Ascending aorta (tissue), 2 donors: ENCODE results near the gene ERP44. TPM values are rescaled to one million over a fixed set of nuclear protein-coding genes. Genes with fewer than 3 reads are reported as not detected.

Experiments used
- DNase-seq, 2 donors: peaks; one replicate each; pipeline ENCODE4 v3.0.0-alpha.2; 2019; ENCODE audit warnings: low spot score in 2 of 2
- H3K27ac ChIP-seq, 2 donors: fragments of 200-600 bp; sonication (generic); one replicate each; pipeline ENCODE4 v1.5.1; 2016 to 2017; ENCODE audit warnings: mild to moderate bottlenecking in 1 of 2
- H3K27me3 ChIP-seq: fragments of 200-600 bp; sonication (generic); one replicate; pipeline ENCODE4 v1.5.1; 2017
- H3K36me3 ChIP-seq, 2 donors: fragments of 200-600 bp; sonication (generic); one replicate each; pipeline ENCODE4 v1.5.1; 2016
- H3K4me1 ChIP-seq, 2 donors: fragments of 200-600 bp; sonication (generic); one replicate each; pipeline ENCODE4 v1.5.1; 2016 to 2017; ENCODE audit warnings: mild to moderate bottlenecking in 1 of 2
- H3K4me3 ChIP-seq, 2 donors: fragments of 200-600 bp; sonication (generic); one replicate each; pipeline ENCODE4 v1.5.1; 2016 to 2017; ENCODE audit warnings: mild to moderate bottlenecking in 1 of 2
- H3K9me3 ChIP-seq, 2 donors: fragments of 200-600 bp; sonication (generic); one replicate each; pipeline ENCODE4 v1.5.1; 2016
- intact Hi-C: fragments of 100-400 bp; cut with DNase I; formaldehyde crosslinking; loops from one replicate; pipeline ENCODE4 v1.15.1; 2023
- total RNA-seq: library from RNA; depleted of rRNA; stranded (reverse); fragments of >200 nt; gene quantifications from one replicate; pipeline ENCODE4 v1.1.0, GENCODE V29; 2016
- TF ChIP-seq, protein P1 (sequence below), 3 experiments: fragments of 200-600 bp in 2 of 3; fragments of 450-650 bp in 1 of 3; sonication (generic) in 2 of 3; IDR thresholded peaks; one replicate each; pipeline ENCODE4 v1.5.1; 2016 to 2019; ENCODE audit warnings: antibody characterized with exemption in 3 of 3, mild to moderate bottlenecking in 1 of 3, moderate library complexity in 1 of 3

The ERP44 gene
- total RNA-seq, 1 donor from 2014 or later = 10.7 TPM

DNA sequence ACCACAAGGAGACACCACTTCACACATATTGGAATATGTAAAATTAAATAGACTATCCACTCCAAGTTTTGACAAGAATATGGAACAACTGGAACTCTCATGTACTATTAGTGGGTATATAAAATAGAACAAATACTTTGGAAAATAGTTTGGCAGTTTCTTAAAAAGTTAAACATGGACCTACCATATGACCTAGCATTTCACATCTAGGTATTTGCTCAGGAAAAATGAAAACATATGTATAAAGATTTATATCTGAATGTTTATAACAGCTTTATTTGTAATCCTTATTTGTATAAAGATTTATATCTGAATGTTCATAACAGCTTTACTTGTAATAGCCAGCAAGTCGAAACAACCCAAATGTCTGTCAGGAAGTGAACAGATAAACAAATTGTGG, 49.2 kb downstream of the ERP44 start:
- Histone ChIP-seq H3K4me1 (no peaks in the 10 kb centered on the region), H3K36me3 (peaks cover 6 to 9% of the 10 kb centered on the region in 2 donors), H3K4me3 (no peak overlapping the region), H3K27ac (no peak overlapping the region), H3K27me3 (no peaks in the 10 kb centered on the region), H3K9me3 (peaks cover 0 to 10% of the 10 kb centered on the region in 2 donors)
- TF ChIP-seq, protein P1, sequence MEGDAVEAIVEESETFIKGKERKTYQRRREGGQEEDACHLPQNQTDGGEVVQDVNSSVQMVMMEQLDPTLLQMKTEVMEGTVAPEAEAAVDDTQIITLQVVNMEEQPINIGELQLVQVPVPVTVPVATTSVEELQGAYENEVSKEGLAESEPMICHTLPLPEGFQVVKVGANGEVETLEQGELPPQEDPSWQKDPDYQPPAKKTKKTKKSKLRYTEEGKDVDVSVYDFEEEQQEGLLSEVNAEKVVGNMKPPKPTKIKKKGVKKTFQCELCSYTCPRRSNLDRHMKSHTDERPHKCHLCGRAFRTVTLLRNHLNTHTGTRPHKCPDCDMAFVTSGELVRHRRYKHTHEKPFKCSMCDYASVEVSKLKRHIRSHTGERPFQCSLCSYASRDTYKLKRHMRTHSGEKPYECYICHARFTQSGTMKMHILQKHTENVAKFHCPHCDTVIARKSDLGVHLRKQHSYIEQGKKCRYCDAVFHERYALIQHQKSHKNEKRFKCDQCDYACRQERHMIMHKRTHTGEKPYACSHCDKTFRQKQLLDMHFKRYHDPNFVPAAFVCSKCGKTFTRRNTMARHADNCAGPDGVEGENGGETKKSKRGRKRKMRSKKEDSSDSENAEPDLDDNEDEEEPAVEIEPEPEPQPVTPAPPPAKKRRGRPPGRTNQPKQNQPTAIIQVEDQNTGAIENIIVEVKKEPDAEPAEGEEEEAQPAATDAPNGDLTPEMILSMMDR (IDR thresholded peaks at IDR 0.05) = no peak
- no peak for DNase-seq
- intact Hi-C loops = no loop called here

DNA sequence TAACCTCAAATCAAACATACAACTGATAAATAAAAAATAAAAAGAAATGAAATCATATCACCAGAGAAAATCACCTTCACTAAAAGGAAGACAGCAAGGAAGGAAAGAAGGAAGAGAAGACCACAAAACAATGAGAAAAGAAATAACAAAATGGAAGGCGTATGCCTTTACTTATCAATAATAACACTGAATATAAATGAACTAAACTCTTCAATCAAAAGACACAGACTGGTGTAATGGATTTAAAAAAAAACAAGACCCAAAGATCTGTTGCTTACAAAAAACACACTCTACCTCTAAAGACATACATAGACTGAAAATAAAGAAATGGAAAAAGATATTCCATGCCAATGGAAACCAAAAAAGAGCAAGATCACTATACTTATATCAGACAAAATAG, 60.3 kb downstream of the ERP44 start:
- intact Hi-C loops = no loop called here
- H3K4me3 ChIP-seq = no peak overlapping the region
- DNase-seq = no peak
- H3K27ac ChIP-seq = no peak overlapping the region
- H3K4me1 ChIP-seq = no peaks in the 10 kb centered on the region
- no peaks in the 10 kb centered on the region for H3K36me3 ChIP-seq
- TF ChIP-seq, protein P1 (IDR thresholded peaks at IDR 0.05) = no peak
- no peaks in the 10 kb centered on the region for H3K9me3 ChIP-seq
- no peaks in the 10 kb centered on the region for H3K27me3 ChIP-seq

DNA sequence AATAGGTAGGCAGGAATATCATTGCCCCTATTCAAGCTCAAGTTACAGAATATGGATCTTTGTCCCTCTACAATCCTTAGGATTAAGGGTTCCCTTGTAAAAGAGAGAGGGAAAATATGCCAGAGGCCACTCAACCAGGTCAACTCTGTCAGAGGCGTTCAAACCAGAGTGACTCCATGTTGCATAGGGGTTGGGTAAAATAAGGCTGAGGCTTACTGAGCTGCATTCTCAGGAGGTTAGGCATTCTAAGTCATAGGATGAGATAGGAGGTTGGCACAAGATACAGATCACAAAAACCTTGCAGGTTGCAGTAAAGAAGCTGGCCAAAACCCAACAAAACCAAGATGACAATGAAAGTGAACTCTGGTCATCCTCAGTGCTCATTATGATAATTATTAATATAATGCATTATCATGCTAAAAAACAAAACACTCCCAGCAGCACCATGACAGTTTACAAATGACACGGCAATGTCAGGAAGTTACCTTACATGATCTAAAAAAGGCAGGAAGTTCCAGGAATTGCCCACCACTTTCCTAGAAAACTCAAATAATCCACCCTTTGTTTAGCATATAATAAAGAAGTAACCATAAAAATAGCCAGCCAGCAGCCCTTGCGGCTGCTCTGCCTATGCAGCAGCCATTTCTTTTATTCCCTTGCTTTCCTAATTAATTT, 64.8 kb downstream of the ERP44 start:
- no peak for DNase-seq
- Histone ChIP-seq H3K36me3 (no peaks in the 10 kb centered on the region), H3K9me3 (no peaks in the 10 kb centered on the region), H3K4me3 (no peak overlapping the region), H3K27me3 (no peaks in the 10 kb centered on the region), H3K4me1 (no peaks in the 10 kb centered on the region), H3K27ac (no peak overlapping the region)
- intact Hi-C loops = no loop called here
- TF ChIP-seq, protein P1 (IDR thresholded peaks at IDR 0.05) = no peak

DNA sequence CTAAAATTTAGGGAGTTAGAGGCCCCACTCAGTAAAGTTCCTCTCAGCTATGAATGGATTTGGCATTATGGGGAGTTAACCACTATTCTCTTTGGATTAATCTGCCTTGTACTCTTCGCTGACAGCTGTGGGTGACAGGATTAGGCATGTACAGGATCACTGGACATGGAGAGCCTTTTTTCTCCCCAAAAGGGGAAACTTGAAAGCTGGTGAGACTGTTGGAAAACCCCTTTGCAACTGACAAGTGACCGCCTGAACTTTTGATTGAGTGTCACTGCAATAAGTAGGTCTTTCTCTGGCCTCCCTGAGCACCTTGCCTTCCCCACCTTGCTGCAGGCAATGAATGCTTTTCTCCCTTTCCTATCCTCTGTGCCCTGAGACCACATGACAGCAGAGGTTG, 68.3 kb downstream of the ERP44 start:
- TF ChIP-seq, protein P1 (IDR thresholded peaks at IDR 0.05) = no peak
- no peaks in the 10 kb centered on the region for H3K27me3 ChIP-seq
- no peaks in the 10 kb centered on the region for H3K4me1 ChIP-seq
- no peak for DNase-seq
- no peak overlapping the region for H3K27ac ChIP-seq
- H3K36me3 ChIP-seq = no peaks in the 10 kb centered on the region
- H3K4me3 ChIP-seq = no peak overlapping the region
- intact Hi-C loops = no loop called here
- H3K9me3 ChIP-seq = no peaks in the 10 kb centered on the region

DNA sequence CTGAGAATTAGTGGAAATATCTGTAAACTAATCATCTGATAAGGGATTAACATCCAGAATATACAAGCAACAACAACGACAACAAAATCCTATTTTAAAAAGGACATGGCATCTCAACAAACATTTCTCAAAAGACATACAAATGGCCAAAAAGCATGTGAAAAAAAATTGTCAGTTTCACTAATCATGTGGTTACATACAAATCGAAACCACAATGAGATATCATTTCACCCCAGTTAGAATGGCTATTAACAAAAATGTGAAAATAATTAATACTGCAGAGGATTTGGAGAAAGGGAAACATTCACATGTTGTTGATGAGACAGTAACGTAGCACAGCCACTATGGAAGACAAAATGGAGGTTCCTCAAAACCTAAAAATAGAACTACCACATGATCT, 69.5 kb downstream of the ERP44 start:
- H3K27me3 ChIP-seq = no peaks in the 10 kb centered on the region
- peaks cover 0 to 4% of the 10 kb centered on the region in 2 donors for H3K36me3 ChIP-seq
- TF ChIP-seq, protein P1 (IDR thresholded peaks at IDR 0.05) = no peak
- no peak overlapping the region for H3K27ac ChIP-seq
- DNase-seq = no peak
- no peaks in the 10 kb centered on the region for H3K4me1 ChIP-seq
- intact Hi-C loops = loop anchor here (5.0 to 10.0 kb wide), 2 partner anchors 188 to 844 kb away; no protein-coding TSS in a partner anchor
- H3K4me3 ChIP-seq = no peak overlapping the region
- H3K9me3 ChIP-seq = peaks cover 0 to 8% of the 10 kb centered on the region in 2 donors
